ENCODE measurements around the gene DYNLT4. TPM values are rescaled to one million over a fixed set of nuclear protein-coding genes. Genes with fewer than 3 reads are reported as not detected.

DYNLT4 gene
- total and polyA plus RNA-seq, 2 of the 13 experiments (the other 11 are each of a cell fraction or from before 2014, with no cell fraction given) = 0.77 TPM; not detected in 1

- peak; percentile 52; the same call in 1 of the 2 replicates for TF ChIP-seq ZNF800 (CRISPR knock-in tag; IDR thresholded peaks at IDR 0.05)
- no peak for TF ChIP-seq BRCA1 (CRISPR knock-in tag; IDR thresholded peaks at IDR 0.05)
- peak; percentile 95 for TF ChIP-seq HNF1B (CRISPR knock-in tag; IDR thresholded peaks at IDR 0.05)
- TF ChIP-seq ZNF33A (CRISPR knock-in tag; IDR thresholded peaks at IDR 0.05; ENCODE audit: borderline replicate concordance) = peak; percentile 95
- TF ChIP-seq ZBTB34 (CRISPR knock-in tag; IDR thresholded peaks at IDR 0.05) = peak; percentile 89
- peak; percentile 48 for TF ChIP-seq GATAD1 (CRISPR knock-in tag; IDR thresholded peaks at IDR 0.05)
- peak; percentile 32; the same call in 1 of the 2 replicates for TF ChIP-seq WIZ (CRISPR knock-in tag; IDR thresholded peaks at IDR 0.05)
- TF ChIP-seq TRAFD1 (CRISPR knock-in tag; IDR thresholded peaks at IDR 0.05; ENCODE audit: borderline replicate concordance) = no peak
- TF ChIP-seq MXD3 (CRISPR knock-in tag; IDR thresholded peaks at IDR 0.05) = peak; percentile 83; the same call in 1 of the 2 replicates
- TF ChIP-seq HMGA1 (CRISPR knock-in tag; conservative IDR thresholded peaks at IDR 0.05) = no peak
- no peak for TF ChIP-seq TERF1 (CRISPR knock-in tag; IDR thresholded peaks at IDR 0.05)
- no peak; the same call in 1 of the 2 replicates for TF ChIP-seq RFXAP (CRISPR knock-in tag; IDR thresholded peaks at IDR 0.05; ENCODE audit: borderline replicate concordance)
- TF ChIP-seq JARID2 (CRISPR knock-in tag; IDR thresholded peaks at IDR 0.05; ENCODE audit: insufficient replicate concordance) = no peak
- peak; percentile 81; the same call in 1 of the 2 replicates for TF ChIP-seq ZNF121 (CRISPR knock-in tag; IDR thresholded peaks at IDR 0.05)
- TF ChIP-seq SRSF4 (IDR thresholded peaks at IDR 0.05; ENCODE audit: low read depth, low read length, poor library complexity, severe bottlenecking) = no peak
- no peak for TF ChIP-seq SCMH1 (CRISPR knock-in tag; IDR thresholded peaks at IDR 0.05; ENCODE audit: borderline replicate concordance)
- 0 out of 2 replicates have a peak, but pooled peaks have one; percentile 71 for TF ChIP-seq IRF2 (CRISPR knock-in tag; IDR thresholded peaks at IDR 0.05)
- TF ChIP-seq ZNF367 (CRISPR knock-in tag; IDR thresholded peaks at IDR 0.05; ENCODE audit: borderline replicate concordance) = no peak
- peak; percentile 85 for TF ChIP-seq MED1 (CRISPR knock-in tag; IDR thresholded peaks at IDR 0.05)
- no peak; the same call in 1 of the 2 replicates for TF ChIP-seq GZF1 (CRISPR knock-in tag; IDR thresholded peaks at IDR 0.05)
- no peak for TF ChIP-seq SMC3 (IDR thresholded peaks at IDR 0.05; ENCODE audit: low read length)
These were observed 362 bp upstream of the DYNLT4 start (continued) for GRCh38 chr1:44807364-44808062.
